Measurements from ENCODE around the gene C8B. TPM values are rescaled to one million over a fixed set of nuclear protein-coding genes. Genes with fewer than 3 reads are reported as not detected.

C8B gene
- total and polyA plus RNA-seq, 12 donors = not detected

DNA sequence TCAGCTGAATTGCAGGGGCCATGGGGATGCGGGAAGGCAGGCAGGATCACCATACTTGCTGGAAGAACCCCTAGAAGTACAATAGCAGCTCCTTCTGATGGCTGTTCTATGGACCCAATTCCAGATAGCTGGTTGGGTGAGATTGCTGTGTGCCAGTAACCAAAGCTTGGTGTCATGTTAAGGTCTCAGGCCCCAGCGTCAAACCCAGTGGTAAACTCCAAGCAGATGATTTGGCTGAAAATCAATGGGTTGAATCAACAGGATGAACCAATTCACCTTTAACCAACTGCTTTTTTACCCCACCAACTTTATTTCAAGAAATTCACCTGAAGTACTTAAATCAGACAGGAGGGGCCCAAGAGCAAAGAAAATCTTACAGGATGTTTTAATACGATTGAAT, 37.8 kb downstream of the C8B start:
- Histone ChIP-seq H3K36me3 (no peaks in the 10 kb centered on the region), H3K27ac (no peak overlapping the region), H3K4me3 (no peak overlapping the region), H3K9me3 (no peaks in the 10 kb centered on the region), H3K4me1 (no peaks in the 10 kb centered on the region), H3K27me3 (no peaks in the 10 kb centered on the region)
- TF ChIP-seq, protein P1, sequence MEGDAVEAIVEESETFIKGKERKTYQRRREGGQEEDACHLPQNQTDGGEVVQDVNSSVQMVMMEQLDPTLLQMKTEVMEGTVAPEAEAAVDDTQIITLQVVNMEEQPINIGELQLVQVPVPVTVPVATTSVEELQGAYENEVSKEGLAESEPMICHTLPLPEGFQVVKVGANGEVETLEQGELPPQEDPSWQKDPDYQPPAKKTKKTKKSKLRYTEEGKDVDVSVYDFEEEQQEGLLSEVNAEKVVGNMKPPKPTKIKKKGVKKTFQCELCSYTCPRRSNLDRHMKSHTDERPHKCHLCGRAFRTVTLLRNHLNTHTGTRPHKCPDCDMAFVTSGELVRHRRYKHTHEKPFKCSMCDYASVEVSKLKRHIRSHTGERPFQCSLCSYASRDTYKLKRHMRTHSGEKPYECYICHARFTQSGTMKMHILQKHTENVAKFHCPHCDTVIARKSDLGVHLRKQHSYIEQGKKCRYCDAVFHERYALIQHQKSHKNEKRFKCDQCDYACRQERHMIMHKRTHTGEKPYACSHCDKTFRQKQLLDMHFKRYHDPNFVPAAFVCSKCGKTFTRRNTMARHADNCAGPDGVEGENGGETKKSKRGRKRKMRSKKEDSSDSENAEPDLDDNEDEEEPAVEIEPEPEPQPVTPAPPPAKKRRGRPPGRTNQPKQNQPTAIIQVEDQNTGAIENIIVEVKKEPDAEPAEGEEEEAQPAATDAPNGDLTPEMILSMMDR (IDR thresholded peaks at IDR 0.05) = no peak
- DNase-seq (no peak), ATAC-seq (no peak)
- intact Hi-C loops (cut with DNase I) = no loop called here
- WGBS, 2 donors = 95 to 98% methylated on average over 3 of the region's 3 CpGs

DNA sequence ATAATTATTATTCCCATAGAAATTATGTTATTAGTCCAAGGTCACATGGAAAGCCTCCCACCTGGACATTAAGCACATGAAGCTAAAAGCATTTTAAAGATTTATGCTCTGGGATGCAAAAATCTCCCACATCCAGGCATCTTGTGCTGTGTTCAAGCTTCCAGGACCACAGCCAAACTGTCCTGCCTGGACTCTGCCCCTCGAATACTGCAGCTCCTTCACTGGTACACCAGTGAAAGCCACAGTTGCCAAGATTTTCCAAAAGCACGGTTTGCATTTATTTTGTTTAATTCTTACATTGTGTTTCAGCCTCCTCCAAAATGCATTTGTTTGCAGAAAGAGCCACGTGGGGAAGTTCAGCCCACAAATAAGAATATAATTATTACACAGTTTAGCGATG, 38.6 kb downstream of the C8B start:
- H3K36me3 ChIP-seq = no peaks in the 10 kb centered on the region
- 78 to 81% methylated on average over 4 of the region's 4 CpGs for WGBS, 2 donors
- H3K27me3 ChIP-seq = no peaks in the 10 kb centered on the region
- ATAC-seq (no peak), DNase-seq (no peak)
- H3K4me3 ChIP-seq = no peak overlapping the region
- no peak overlapping the region for H3K27ac ChIP-seq
- H3K9me3 ChIP-seq = no peaks in the 10 kb centered on the region
- no peaks in the 10 kb centered on the region for H3K4me1 ChIP-seq
- TF ChIP-seq, protein P1 (IDR thresholded peaks at IDR 0.05) = no peak
- intact Hi-C loops (cut with DNase I) = no loop called here

DNA sequence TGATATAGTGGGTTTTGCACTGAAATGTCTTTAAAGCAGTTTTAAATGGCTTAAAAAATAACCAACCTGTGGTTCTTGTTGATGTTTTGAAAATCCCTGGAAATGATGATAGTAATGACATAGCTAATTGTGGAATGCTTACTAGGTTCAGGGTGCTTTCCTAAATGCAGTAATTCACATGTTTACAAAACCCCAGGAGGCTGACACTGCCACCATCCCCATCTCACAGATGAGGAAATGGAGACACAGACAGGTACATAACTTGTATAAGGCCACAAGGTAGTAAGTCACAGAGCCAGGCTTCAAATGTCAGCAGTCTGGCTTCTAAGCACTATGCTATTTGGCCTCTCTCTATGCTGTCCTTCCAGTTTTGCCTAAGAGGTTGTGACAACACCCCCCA, 40.6 kb downstream of the C8B start:
- Histone ChIP-seq H3K36me3 (no peaks in the 10 kb centered on the region), H3K4me1 (no peaks in the 10 kb centered on the region), H3K4me3 (no peak overlapping the region), H3K9me3 (no peaks in the 10 kb centered on the region), H3K27me3 (no peaks in the 10 kb centered on the region), H3K27ac (no peak overlapping the region)
- intact Hi-C loops (cut with DNase I) = no loop called here
- ATAC-seq (no peak), DNase-seq (no peak)
- TF ChIP-seq, protein P1 (IDR thresholded peaks at IDR 0.05) = no peak

DNA sequence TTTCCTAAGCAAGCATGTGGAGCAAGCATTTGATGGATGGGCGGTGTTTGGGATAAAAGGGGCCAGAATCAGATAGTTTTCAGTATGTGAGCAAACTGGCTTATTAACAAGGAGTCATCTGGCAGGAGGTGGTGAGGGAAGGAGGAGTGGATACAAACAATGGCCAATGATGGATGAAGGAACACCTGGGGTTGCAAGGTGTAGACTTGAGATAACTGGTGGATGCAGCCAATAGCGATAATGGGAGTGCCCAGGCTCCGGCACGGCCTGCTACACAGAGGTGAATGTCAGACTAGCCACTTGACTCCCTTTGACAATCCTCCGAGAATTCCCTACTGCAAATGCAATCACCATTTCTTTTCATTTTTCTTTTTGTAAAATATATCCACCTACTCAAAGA, 41.7 kb downstream of the C8B start:
- Histone ChIP-seq H3K4me1 (no peaks in the 10 kb centered on the region), H3K27me3 (no peaks in the 10 kb centered on the region), H3K9me3 (no peaks in the 10 kb centered on the region), H3K27ac (no peak overlapping the region), H3K36me3 (no peaks in the 10 kb centered on the region), H3K4me3 (no peak overlapping the region)
- ATAC-seq (no peak), DNase-seq (no peak)
- TF ChIP-seq, protein P1 (IDR thresholded peaks at IDR 0.05) = no peak
- WGBS, 2 donors = 91% methylated on average over 5 of the region's 5 CpGs
- intact Hi-C loops (cut with DNase I) = no loop called here

DNA sequence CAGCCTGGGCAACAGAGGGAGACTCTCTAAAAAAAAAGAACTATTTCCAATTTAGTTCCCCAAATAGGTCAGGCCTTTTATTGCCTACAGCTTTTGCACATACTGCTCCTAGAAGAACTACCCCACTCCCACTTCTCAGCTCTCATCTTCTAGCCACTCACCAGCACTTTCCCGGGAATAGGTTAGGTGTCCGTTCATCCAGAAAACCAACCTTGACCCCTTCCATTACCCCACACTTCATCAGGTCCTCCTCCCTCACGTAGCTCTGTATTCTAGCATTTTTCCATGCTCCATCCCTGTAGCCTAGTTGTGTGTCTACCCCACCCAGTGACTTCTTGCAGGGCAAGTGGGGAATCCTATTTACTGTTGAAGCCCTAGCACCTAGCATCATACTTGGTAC, 42.6 kb downstream of the C8B start:
- TF ChIP-seq, protein P1 (IDR thresholded peaks at IDR 0.05) = no peak
- no peaks in the 10 kb centered on the region for H3K27me3 ChIP-seq
- DNase-seq (no peak), ATAC-seq (no peak)
- WGBS, 2 donors = 32 to 57% methylated on average over 3 of the region's 3 CpGs
- no peaks in the 10 kb centered on the region for H3K36me3 ChIP-seq
- H3K4me1 ChIP-seq = no peaks in the 10 kb centered on the region
- H3K9me3 ChIP-seq = no peaks in the 10 kb centered on the region
- no peak overlapping the region for H3K27ac ChIP-seq
- intact Hi-C loops (cut with DNase I) = no loop called here
- no peak overlapping the region for H3K4me3 ChIP-seq

Data from heart right ventricle (tissue), 16 donors.